Suprapubic skin (tissue), 4 donors: ENCODE results near the gene CD244. TPM values are rescaled to one million over a fixed set of nuclear protein-coding genes. Genes with fewer than 3 reads are reported as not detected.

Source experiments
- DNase-seq, 2 donors: peaks; one replicate each; pipeline ENCODE4 v3.0.0-alpha.2; 2019; ENCODE audit warnings: low spot score in 2 of 2
- H3K27ac ChIP-seq: fragments of 200-600 bp; sonication (generic); one replicate; pipeline ENCODE4 v1.5.1; 2019
- H3K27me3 ChIP-seq: fragments of 200-600 bp; sonication (generic); one replicate; pipeline ENCODE4 v1.5.1; 2019
- H3K36me3 ChIP-seq: fragments of 200-600 bp; sonication (generic); one replicate; pipeline ENCODE4 v1.5.1; 2019
- H3K4me1 ChIP-seq: fragments of 200-600 bp; sonication (generic); one replicate; pipeline ENCODE4 v1.5.1; 2019
- H3K4me3 ChIP-seq: fragments of 200-600 bp; sonication (generic); one replicate; pipeline ENCODE4 v1.5.1; 2019; ENCODE audit warnings: mild to moderate bottlenecking
- H3K9me3 ChIP-seq: fragments of 200-600 bp; sonication (generic); one replicate; pipeline ENCODE4 v1.5.1; 2019
- EP300 ChIP-seq: sonication (generic); formaldehyde crosslinking; IDR thresholded peaks from one replicate; pipeline ENCODE4 v1.6.1; 2017; ENCODE audit warnings: antibody characterized with exemption
- POLR2A ChIP-seq, 2 donors: fragments of 450-650 bp; IDR thresholded peaks; one replicate each; pipeline ENCODE4 v1.6.1; 2017; ENCODE audit warnings: antibody characterized with exemption in 2 of 2, mild to moderate bottlenecking in 2 of 2, moderate library complexity in 2 of 2
- POLR2AphosphoS5 ChIP-seq, 3 donors: sonication (generic); formaldehyde crosslinking; IDR thresholded peaks; one replicate each; pipeline ENCODE4 v1.6.1; 2017; ENCODE audit warnings: antibody characterized with exemption in 3 of 3
- WGBS: methylation state at CpG from one replicate; pipeline ENCODE4 v1.1.5; 2018; 5-methylcytosine and 5-hydroxymethylcytosine counted together
- total RNA-seq, 4 donors: library from RNA; depleted of rRNA; stranded (reverse); fragments of >200 nt; gene quantifications; one replicate each; pipeline ENCODE4 v1.1.0, GENCODE V29; 2016
- TF ChIP-seq, protein P1 (sequence below), 2 donors: fragments of 200-600 bp in 1 of 2; fragments of 450-650 bp in 1 of 2; sonication (generic) in 1 of 2; IDR thresholded peaks; one replicate each; pipeline ENCODE4 v1.5.1; 2016 to 2019; ENCODE audit warnings: antibody characterized with exemption in 2 of 2, mild to moderate bottlenecking in 1 of 2, moderate library complexity in 1 of 2

The CD244 gene
- total RNA-seq, 4 donors from 2014 or later = 0.49 to 0.68 TPM; not detected in 2

DNA sequence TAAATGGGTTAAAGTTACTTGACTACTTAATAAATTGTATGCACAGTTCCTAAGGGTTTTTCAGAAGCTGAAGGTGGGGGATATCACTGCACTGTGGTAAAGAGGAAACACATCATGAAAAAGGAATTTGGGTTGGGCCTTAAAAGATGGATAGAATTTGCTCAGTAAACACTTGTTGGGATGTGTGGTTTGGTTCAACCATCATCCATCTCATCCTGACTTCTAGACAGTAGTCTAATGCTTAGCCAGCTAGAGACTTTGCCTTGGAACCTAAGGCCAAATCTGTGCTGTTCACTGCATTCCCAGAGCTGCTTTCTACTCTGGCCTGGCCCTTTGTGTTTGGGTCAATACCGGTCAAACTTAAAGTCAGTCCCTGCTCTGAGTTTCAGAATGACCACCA lies 36.1 kb downstream of the CD244 start:
- 100% methylated on average over 1 of the region's 1 CpG for WGBS
- Histone ChIP-seq H3K27ac (no peak overlapping the region), H3K27me3 (no peaks in the 10 kb centered on the region), H3K9me3 (no peaks in the 10 kb centered on the region), H3K36me3 (no peaks in the 10 kb centered on the region), H3K4me1 (no peaks in the 10 kb centered on the region), H3K4me3 (no peak overlapping the region)
- TF ChIP-seq POLR2AphosphoS5 (IDR thresholded peaks at IDR 0.05) = no peak
- TF ChIP-seq, protein P1, sequence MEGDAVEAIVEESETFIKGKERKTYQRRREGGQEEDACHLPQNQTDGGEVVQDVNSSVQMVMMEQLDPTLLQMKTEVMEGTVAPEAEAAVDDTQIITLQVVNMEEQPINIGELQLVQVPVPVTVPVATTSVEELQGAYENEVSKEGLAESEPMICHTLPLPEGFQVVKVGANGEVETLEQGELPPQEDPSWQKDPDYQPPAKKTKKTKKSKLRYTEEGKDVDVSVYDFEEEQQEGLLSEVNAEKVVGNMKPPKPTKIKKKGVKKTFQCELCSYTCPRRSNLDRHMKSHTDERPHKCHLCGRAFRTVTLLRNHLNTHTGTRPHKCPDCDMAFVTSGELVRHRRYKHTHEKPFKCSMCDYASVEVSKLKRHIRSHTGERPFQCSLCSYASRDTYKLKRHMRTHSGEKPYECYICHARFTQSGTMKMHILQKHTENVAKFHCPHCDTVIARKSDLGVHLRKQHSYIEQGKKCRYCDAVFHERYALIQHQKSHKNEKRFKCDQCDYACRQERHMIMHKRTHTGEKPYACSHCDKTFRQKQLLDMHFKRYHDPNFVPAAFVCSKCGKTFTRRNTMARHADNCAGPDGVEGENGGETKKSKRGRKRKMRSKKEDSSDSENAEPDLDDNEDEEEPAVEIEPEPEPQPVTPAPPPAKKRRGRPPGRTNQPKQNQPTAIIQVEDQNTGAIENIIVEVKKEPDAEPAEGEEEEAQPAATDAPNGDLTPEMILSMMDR (IDR thresholded peaks at IDR 0.05) = no peak
- no peak for DNase-seq

DNA sequence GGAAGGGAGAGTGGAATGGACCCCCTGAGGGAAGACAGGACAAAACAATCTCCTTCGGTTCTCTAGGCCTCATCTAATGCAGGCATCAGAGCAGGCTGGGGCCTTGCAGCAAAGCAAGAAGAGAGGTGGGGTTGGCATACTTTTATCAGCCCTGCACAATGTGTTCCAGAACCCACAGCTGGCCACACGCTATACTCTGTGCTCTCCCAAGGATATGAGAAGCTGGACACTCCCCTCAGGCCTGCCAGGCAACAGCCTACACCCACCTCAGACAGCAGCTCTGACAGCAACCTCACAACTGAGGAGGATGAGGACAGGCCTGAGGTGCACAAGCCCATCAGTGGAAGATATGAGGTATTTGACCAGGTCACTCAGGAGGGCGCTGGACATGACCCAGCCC lies 39.4 kb downstream of the CD244 start:
- no peak for DNase-seq
- TF ChIP-seq POLR2AphosphoS5 (IDR thresholded peaks at IDR 0.05) = no peak
- TF ChIP-seq, protein P1 (IDR thresholded peaks at IDR 0.05) = no peak
- no peak for TF ChIP-seq POLR2A (IDR thresholded peaks at IDR 0.05)
- TF ChIP-seq EP300 = no peak
- 73% methylated on average over 3 of the region's 3 CpGs for WGBS
- no peaks in the 10 kb centered on the region for H3K27me3 ChIP-seq
- no peak overlapping the region for H3K4me3 ChIP-seq
- no peaks in the 10 kb centered on the region for H3K36me3 ChIP-seq
- H3K9me3 ChIP-seq = no peaks in the 10 kb centered on the region
- H3K4me1 ChIP-seq = no peaks in the 10 kb centered on the region
- H3K27ac ChIP-seq = no peak overlapping the region

DNA sequence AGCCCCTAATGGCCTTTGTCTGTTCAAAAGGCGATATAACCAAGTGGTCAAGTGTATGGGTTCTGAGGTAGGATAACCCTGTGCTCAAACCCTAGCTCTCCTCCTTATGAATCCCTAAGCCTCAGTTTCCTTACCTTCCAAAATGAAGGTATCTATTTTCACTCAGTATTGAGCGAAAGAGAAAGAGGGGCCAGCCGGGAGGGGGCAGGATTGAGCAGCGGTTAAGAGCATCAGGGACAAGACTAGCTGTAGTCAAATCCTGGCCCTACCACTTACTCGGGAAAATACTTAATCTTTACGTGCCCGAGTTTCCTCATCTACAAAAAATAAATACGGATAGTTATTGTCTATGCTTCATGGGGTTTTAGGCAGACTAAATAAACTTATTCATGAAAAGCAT lies 41.1 kb downstream of the CD244 start:
- Histone ChIP-seq H3K4me3 (no peak overlapping the region), H3K27ac (no peak overlapping the region), H3K4me1 (no peaks in the 10 kb centered on the region), H3K27me3 (no peaks in the 10 kb centered on the region), H3K36me3 (no peaks in the 10 kb centered on the region), H3K9me3 (no peaks in the 10 kb centered on the region)
- TF ChIP-seq POLR2A (IDR thresholded peaks at IDR 0.05) = no peak
- TF ChIP-seq, protein P1 (IDR thresholded peaks at IDR 0.05) = no peak
- no peak for TF ChIP-seq POLR2AphosphoS5 (IDR thresholded peaks at IDR 0.05)
- no peak for TF ChIP-seq EP300
- no peak for DNase-seq
- 86% methylated on average over 8 of the region's 8 CpGs for WGBS

DNA sequence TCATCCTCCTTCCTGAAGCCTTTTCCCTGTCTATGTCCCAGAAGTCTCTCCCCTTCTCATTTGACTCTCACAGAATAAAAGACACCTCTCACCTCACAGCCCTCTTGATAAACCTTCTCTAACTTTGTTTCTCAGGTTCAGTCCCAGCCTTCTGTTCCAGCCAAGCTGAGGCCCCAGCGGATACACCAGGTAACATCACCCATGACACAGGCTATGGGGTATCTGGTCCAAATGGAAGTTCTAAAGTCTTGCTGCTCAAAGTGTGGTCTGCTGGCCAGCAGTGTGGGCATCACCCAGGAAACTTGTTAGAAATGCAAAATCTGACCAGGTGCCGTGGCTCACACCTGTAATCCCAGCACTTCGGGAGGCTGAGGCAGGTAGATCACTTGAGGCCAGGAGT lies 43.5 kb downstream of the CD244 start:
- H3K4me3 ChIP-seq = no peak overlapping the region
- no peaks in the 10 kb centered on the region for H3K9me3 ChIP-seq
- no peaks in the 10 kb centered on the region for H3K4me1 ChIP-seq
- 58% methylated on average over 3 of the region's 3 CpGs for WGBS
- H3K36me3 ChIP-seq = no peaks in the 10 kb centered on the region
- DNase-seq = no peak
- TF ChIP-seq EP300 (no peak), POLR2A (IDR thresholded peaks at IDR 0.05) (no peak), POLR2AphosphoS5 (IDR thresholded peaks at IDR 0.05) (no peak)
- TF ChIP-seq, protein P1 (IDR thresholded peaks at IDR 0.05) = no peak
- H3K27me3 ChIP-seq = no peaks in the 10 kb centered on the region
- H3K27ac ChIP-seq = no peak overlapping the region

DNA sequence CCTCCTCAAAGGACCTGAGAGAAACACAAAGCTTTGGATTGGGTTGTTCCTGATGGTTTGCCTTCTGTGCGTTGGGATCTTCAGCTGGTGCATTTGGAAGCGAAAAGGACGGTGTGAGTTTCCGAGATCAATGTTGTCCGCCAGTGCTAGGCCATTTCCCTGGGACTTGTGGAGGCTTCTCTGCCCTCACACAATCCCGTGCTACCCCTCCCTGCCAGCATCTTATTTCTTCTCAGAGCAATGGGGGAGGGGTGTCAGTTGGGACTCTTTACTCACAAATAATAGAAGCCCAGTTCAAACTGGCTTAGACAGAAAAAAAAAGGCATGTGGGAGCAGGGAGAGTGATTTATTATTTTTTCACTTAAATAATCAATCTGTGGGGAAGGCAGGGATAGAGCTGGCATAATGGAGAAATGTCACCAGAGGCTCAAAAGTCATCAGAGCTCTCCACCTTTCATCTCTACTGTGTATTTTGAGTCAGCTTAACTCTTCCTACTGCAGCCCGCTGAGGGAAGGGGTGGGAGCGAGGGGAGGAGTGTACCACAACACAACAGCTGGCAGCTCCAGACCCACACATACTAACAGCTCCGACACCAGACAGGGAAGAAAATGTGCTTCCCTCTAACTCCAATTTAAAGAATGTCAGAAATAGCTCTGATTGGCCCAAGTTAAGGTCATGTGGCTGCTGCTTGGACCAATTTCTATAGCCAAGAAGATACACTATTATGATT lies 44.3 kb downstream of the CD244 start:
- WGBS = 65% methylated on average over 9 of the region's 9 CpGs
- DNase-seq = no peak
- no peak overlapping the region for H3K4me3 ChIP-seq
- no peaks in the 10 kb centered on the region for H3K27me3 ChIP-seq
- H3K9me3 ChIP-seq = no peaks in the 10 kb centered on the region
- TF ChIP-seq POLR2AphosphoS5 (IDR thresholded peaks at IDR 0.05) (no peak), POLR2A (IDR thresholded peaks at IDR 0.05) (no peak), EP300 (no peak)
- TF ChIP-seq, protein P1 (IDR thresholded peaks at IDR 0.05) = no peak
- no peaks in the 10 kb centered on the region for H3K4me1 ChIP-seq
- no peak overlapping the region for H3K27ac ChIP-seq
- no peaks in the 10 kb centered on the region for H3K36me3 ChIP-seq
